Activated naive CD4-positive, alpha-beta T cell treated with anti-CD3 and anti-CD28 coated beads for 36 hours (primary cell): Measurements from ENCODE around the gene ZRANB1. TPM values are rescaled to one million over a fixed set of nuclear protein-coding genes. Genes with fewer than 3 reads are reported as not detected.

Experiments used
- CTCF ChIA-PET: fragments of 350-600 bp; sonication (Branson Sonifier 250); formaldehyde crosslinking; loops from one replicate; lab custom pipeline; 2021; ENCODE audit warnings: antibody characterized with exemption; lab: Charles Lee
- DNase-seq: peaks from one replicate; pipeline ENCODE4 v3.0.0-alpha.2; 2020
- H3K27ac Mint-ChIP-seq: one replicate; pipeline ENCODE4 v1.8.0; 2021; ENCODE audit warnings: mild to moderate bottlenecking, mixed read lengths
- H3K27me3 Mint-ChIP-seq: one replicate; pipeline ENCODE4 v1.8.0; 2021; ENCODE audit warnings: low read depth, mixed read lengths
- H3K36me3 Mint-ChIP-seq: one replicate; pipeline ENCODE4 v1.8.0; 2021; ENCODE audit warnings: low read depth, mixed read lengths
- H3K4me1 Mint-ChIP-seq: one replicate; pipeline ENCODE4 v1.8.0; 2021; ENCODE audit warnings: low read depth, mixed read lengths
- H3K4me3 Mint-ChIP-seq: one replicate; pipeline ENCODE4 v1.8.0; 2021; ENCODE audit warnings: mild to moderate bottlenecking, moderate library complexity, mixed read lengths
- H3K9me3 Mint-ChIP-seq: one replicate; pipeline ENCODE4 v1.8.0; 2021; ENCODE audit warnings: mixed read lengths
- intact Hi-C: fragments of 100-400 bp; cut with micrococcal nuclease; formaldehyde crosslinking; loops from one replicate; pipeline ENCODE4 v1.15.1; 2023
- total RNA-seq, 2 experiments: library from RNA; stranded (reverse); gene quantifications; one replicate each; pipeline ENCODE4 v1.2.3, GENCODE V29; 2021

The ZRANB1 gene
- total RNA-seq, 2 experiments from 2014 or later: 10.1 to 10.8 TPM

DNA sequence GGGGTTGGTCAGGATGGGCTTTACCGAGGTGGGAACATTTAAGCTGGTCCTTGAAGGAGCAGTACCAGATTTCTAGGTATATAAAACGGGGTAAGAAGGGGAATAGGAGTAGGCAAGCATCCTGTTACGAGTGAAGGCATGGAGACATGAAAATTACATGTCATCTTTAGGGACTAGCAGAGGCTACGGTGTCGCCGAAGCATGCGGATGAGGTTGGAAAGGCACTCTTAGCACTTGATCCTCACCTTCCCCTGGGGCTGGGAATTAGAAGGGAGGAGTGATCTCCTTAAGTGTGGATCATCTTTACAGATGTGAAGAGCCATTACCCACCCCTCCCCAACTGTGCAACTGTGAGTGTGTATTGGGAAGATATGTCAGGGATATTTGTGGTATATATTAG, 13.8 kb upstream of the ZRANB1 start:
- no peak overlapping the region for H3K27ac Mint-ChIP-seq

GRCh38 chr10:124928545-124928944, 13.4 kb upstream of the ZRANB1 start:
- Mint-ChIP-seq H3K9me3 (peaks cover 4% of the 10 kb centered on the region), H3K27ac (no peak overlapping the region), H3K27me3 (no peaks in the 10 kb centered on the region), H3K36me3 (peaks cover 20% of the 10 kb centered on the region), H3K4me1 (peaks cover 28% of the 10 kb centered on the region), H3K4me3 (no peak overlapping the region)
- intact Hi-C loops: no loop called here
- DNase-seq: no peak
- CTCF ChIA-PET: no interaction called here

More for the DNA sequence above, 13.8 kb upstream of the ZRANB1 start:
- H3K4me3 Mint-ChIP-seq: no peak overlapping the region
- intact Hi-C loops: no loop called here
- no peak for DNase-seq
- peaks cover 19% of the 10 kb centered on the region for H3K36me3 Mint-ChIP-seq
- CTCF ChIA-PET: no interaction called here
- peaks cover 4% of the 10 kb centered on the region for H3K9me3 Mint-ChIP-seq
- H3K27me3 Mint-ChIP-seq: no peaks in the 10 kb centered on the region
- H3K4me1 Mint-ChIP-seq: peaks cover 26% of the 10 kb centered on the region

GRCh38 chr10:124935946-124936345, 6.0 kb upstream of the ZRANB1 start:
- peaks cover 9% of the 10 kb centered on the region for H3K36me3 Mint-ChIP-seq
- peaks cover 41% of the 10 kb centered on the region for H3K4me1 Mint-ChIP-seq
- DNase-seq: peak; percentile 36
- intact Hi-C loops: loop anchor here (2.0 kb wide), 1 partner anchor 17 kb away; no protein-coding TSS in a partner anchor
- no peaks in the 10 kb centered on the region for H3K27me3 Mint-ChIP-seq
- no peak overlapping the region for H3K27ac Mint-ChIP-seq
- CTCF ChIA-PET: no interaction called here
- H3K9me3 Mint-ChIP-seq: peaks cover 4% of the 10 kb centered on the region
- H3K4me3 Mint-ChIP-seq: no peak overlapping the region

DNA sequence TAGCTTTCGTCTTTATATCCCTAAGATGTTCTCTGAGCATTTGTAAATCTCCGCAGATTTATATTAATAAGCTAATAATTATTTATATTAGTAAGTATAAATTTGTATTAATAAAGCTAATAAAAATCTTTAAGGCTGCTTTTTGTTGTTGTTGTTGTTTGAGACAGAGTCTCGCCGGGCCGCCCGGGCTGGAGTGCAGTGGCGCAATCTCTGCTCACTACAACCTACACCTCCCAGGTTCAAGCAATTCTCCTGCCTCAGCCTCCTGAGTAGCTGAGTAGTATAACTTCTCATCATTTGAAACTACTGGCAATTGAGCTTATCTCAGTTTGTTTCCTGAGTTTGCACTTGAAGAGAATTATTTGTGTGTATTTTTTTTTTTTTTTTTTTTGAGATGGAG, 5.1 kb upstream of the ZRANB1 start:
- no peak overlapping the region for H3K4me3 Mint-ChIP-seq
- no peak for DNase-seq
- no peak overlapping the region for H3K27ac Mint-ChIP-seq
- H3K4me1 Mint-ChIP-seq: peaks cover 44% of the 10 kb centered on the region
- intact Hi-C loops: loop anchor here (2.0 kb wide), 1 partner anchor 18 kb away; no protein-coding TSS in a partner anchor
- CTCF ChIA-PET: interaction anchor here (0.6 kb wide), 2 partner anchors 10 to 520 kb away, joined by 3 to 5 read pairs; no protein-coding TSS in a partner anchor
- H3K9me3 Mint-ChIP-seq: peaks cover 1% of the 10 kb centered on the region
- H3K27me3 Mint-ChIP-seq: no peaks in the 10 kb centered on the region
- H3K36me3 Mint-ChIP-seq: peaks cover 7% of the 10 kb centered on the region

DNA sequence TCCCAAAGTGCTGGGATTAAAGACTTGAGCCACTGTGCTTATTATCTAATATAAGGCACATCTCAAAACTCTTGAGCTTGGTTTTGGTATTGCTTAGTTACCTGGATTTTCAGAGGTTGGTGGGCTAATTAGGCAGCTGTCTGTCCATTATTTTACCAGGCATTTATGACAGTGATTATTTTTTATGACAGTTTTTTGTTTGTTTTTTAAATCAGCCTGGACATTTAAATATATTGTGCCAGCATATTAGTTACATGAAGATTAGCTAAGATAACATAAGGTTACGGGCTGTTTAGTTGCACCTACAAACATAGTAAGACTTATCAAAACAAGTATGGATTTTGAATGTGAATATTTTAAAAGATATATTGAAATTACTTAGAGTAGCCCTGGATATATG, 2.6 kb upstream of the ZRANB1 start:
- no peaks in the 10 kb centered on the region for H3K36me3 Mint-ChIP-seq
- no peak for DNase-seq
- CTCF ChIA-PET: no interaction called here
- no peak overlapping the region for H3K27ac Mint-ChIP-seq
- H3K27me3 Mint-ChIP-seq: no peaks in the 10 kb centered on the region
- H3K4me1 Mint-ChIP-seq: peaks cover 58% of the 10 kb centered on the region
- intact Hi-C loops: no loop called here
- H3K9me3 Mint-ChIP-seq: no peaks in the 10 kb centered on the region
- H3K4me3 Mint-ChIP-seq: no peak overlapping the region

GRCh38 chr10:124942317-124943169, 620 bp downstream of the ZRANB1 start:
- intact Hi-C loops: no loop called here
- Mint-ChIP-seq H3K36me3 (no peaks in the 10 kb centered on the region), H3K4me3 (no peak overlapping the region), H3K4me1 (peaks cover 56% of the 10 kb centered on the region), H3K9me3 (no peaks in the 10 kb centered on the region), H3K27ac (no peak overlapping the region), H3K27me3 (no peaks in the 10 kb centered on the region)
- no peak for DNase-seq
- CTCF ChIA-PET: no interaction called here

DNA sequence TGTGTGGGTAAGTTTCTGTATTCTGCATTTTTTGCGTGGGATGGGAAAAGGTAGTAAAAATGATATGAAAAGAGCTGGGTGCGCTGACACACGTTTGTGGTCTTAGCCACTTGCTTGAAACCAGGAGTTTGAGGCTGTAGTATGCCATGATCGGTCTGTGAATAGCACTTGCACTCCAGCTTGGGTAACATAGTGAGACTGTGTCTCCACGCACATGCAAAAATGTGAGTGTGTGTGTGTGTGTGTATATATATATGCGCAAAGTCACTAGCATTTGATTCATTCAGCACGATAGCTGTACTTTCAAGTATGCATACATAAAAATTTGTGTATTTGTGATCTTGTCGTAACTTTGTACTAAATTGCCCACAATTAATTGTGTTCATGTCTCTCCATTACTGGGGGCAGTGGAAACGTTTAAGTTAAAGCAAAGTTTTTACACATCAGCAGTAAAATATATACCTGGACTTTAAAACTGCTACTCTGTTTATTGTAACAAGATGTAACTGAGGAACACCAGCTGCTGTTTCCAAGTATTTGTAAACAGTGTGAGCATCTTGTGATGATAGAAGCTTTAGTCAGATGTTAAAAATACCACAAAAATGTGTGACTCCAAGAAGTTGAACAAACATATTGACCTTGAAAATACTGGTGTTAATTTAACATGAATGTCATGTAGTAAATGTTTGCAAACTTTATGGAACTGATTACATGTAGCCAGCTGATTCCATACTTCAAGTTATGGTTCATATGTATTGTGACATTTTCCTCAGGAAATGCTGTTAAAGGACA, 1.6 kb downstream of the ZRANB1 start:
- H3K9me3 Mint-ChIP-seq: no peaks in the 10 kb centered on the region
- H3K36me3 Mint-ChIP-seq: peaks cover 4% of the 10 kb centered on the region
- H3K27ac Mint-ChIP-seq: no peak overlapping the region
- H3K4me1 Mint-ChIP-seq: peaks cover 58% of the 10 kb centered on the region
- intact Hi-C loops: no loop called here
- CTCF ChIA-PET: no interaction called here
- no peak overlapping the region for H3K4me3 Mint-ChIP-seq
- H3K27me3 Mint-ChIP-seq: no peaks in the 10 kb centered on the region
- no peak for DNase-seq

GRCh38 chr10:124944982-124945381, 3.1 kb downstream of the ZRANB1 start:
- peaks cover 9% of the 10 kb centered on the region for H3K36me3 Mint-ChIP-seq
- no peak for DNase-seq
- no peaks in the 10 kb centered on the region for H3K9me3 Mint-ChIP-seq
- H3K4me1 Mint-ChIP-seq: peaks cover 61% of the 10 kb centered on the region
- H3K27me3 Mint-ChIP-seq: no peaks in the 10 kb centered on the region
- CTCF ChIA-PET: no interaction called here
- no peak overlapping the region for H3K4me3 Mint-ChIP-seq
- intact Hi-C loops: no loop called here
- H3K27ac Mint-ChIP-seq: no peak overlapping the region

GRCh38 chr10:124946945-124947344, 5.0 kb downstream of the ZRANB1 start:
- Mint-ChIP-seq H3K9me3 (no peaks in the 10 kb centered on the region), H3K4me1 (peaks cover 50% of the 10 kb centered on the region), H3K4me3 (no peak overlapping the region), H3K36me3 (peaks cover 9% of the 10 kb centered on the region), H3K27ac (no peak overlapping the region), H3K27me3 (no peaks in the 10 kb centered on the region)
- DNase-seq: no peak
- CTCF ChIA-PET: interaction anchor here (0.6 to 0.7 kb wide), 2 partner anchors 10 to 24 kb away, joined by 3 to 4 read pairs; no protein-coding TSS in a partner anchor
- intact Hi-C loops: no loop called here

DNA sequence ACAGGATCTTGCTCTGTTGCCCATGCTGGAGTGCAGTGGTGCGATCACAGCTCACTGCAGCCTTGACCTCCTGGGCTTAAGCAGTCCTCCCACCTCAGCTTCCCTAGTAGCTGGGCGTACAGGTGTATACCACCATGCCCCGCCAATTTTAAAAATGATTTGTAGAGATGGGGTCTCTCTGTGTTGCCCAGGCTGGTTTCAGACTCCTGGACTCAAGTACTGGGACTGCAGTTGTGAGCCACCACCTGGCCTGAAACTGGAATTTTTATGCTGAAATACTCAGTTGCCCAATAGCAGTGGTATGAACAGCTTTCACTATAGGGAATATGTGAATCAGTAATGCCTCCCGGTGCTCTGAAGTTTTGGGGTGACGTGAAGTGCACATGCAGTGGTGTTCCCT, 7.6 kb downstream of the ZRANB1 start:
- Mint-ChIP-seq H3K4me3 (no peak overlapping the region), H3K9me3 (no peaks in the 10 kb centered on the region), H3K36me3 (peaks cover 12% of the 10 kb centered on the region), H3K27me3 (no peaks in the 10 kb centered on the region), H3K27ac (no peak overlapping the region), H3K4me1 (peaks cover 38% of the 10 kb centered on the region)
- DNase-seq: no peak
- intact Hi-C loops: no loop called here
- CTCF ChIA-PET: no interaction called here

- Mint-ChIP-seq H3K27me3 (no peaks in the 10 kb centered on the region), H3K36me3 (peaks cover 12% of the 10 kb centered on the region), H3K4me1 (peaks cover 40% of the 10 kb centered on the region), H3K27ac (no peak overlapping the region), H3K9me3 (no peaks in the 10 kb centered on the region), H3K4me3 (no peak overlapping the region)
- CTCF ChIA-PET: no interaction called here
- intact Hi-C loops: no loop called here
- DNase-seq: no peak
Observed at GRCh38 chr10:124952123-124952522, 10.2 kb downstream of the ZRANB1 start.

GRCh38 chr10:124953421-124953820, 11.5 kb downstream of the ZRANB1 start:
- CTCF ChIA-PET: no interaction called here
- no peak overlapping the region for H3K27ac Mint-ChIP-seq
- peaks cover 43% of the 10 kb centered on the region for H3K4me1 Mint-ChIP-seq
- no peaks in the 10 kb centered on the region for H3K9me3 Mint-ChIP-seq
- intact Hi-C loops: no loop called here
- no peak for DNase-seq
- H3K27me3 Mint-ChIP-seq: no peaks in the 10 kb centered on the region
- H3K36me3 Mint-ChIP-seq: peaks cover 9% of the 10 kb centered on the region
- H3K4me3 Mint-ChIP-seq: no peak overlapping the region
